ENCODE data around the gene TRIM9. TPM values are rescaled to one million over a fixed set of nuclear protein-coding genes. Genes with fewer than 3 reads are reported as not detected.

The TRIM9 gene
- total and polyA plus RNA-seq, 2 experiments from 2014 or later = 4.4 to 6.2 TPM

GRCh38 chr14:50954811-50955372, 140.0 kb downstream of the TRIM9 start:
- H3K4me3 ChIP-seq = no peak overlapping the region
- H3K4me3 Mint-ChIP-seq = no peak overlapping the region
- ATAC-seq (peak; percentile 83), DNase-seq (ENCODE audit: low spot score) (peak; percentile 52)
- H4K20me1 ChIP-seq (replicated peaks; ENCODE audit: insufficient read depth) = no peaks in the 10 kb centered on the region
- no peak overlapping the region for H3K27ac Mint-ChIP-seq
- no peaks in the 10 kb centered on the region for H3K9me2 ChIP-seq (ENCODE audit: insufficient read depth)
- H3K4me2 ChIP-seq = no peak overlapping the region
- no peaks in the 10 kb centered on the region for H3F3A ChIP-seq (replicated peaks; ENCODE audit: low read depth)
- H3K27me3 Mint-ChIP-seq (ENCODE audit: insufficient read depth, low read depth, poor library complexity) = no peaks in the 10 kb centered on the region
- no peaks in the 10 kb centered on the region for H3K27me3 ChIP-seq (ENCODE audit: insufficient read depth)
- H3K36me3 ChIP-seq (ENCODE audit: insufficient read depth) = no peaks in the 10 kb centered on the region
- H3K36me3 Mint-ChIP-seq (ENCODE audit: low read depth) = peaks cover 3% of the 10 kb centered on the region; the same call in 1 of the 3 replicates
- H2AFZ ChIP-seq = no peak overlapping the region
- TF ChIP-seq EZH2phosphoT487 (IDR thresholded peaks at IDR 0.05; ENCODE audit: unreplicated experiment) = no peak
- TF ChIP-seq CTCF (conservative IDR thresholded peaks at IDR 0.05; ENCODE audit: low read depth in 2 of 2) = peak; percentile 71 to 76
- TF ChIP-seq CREB1 (CRISPR knock-in tag; IDR thresholded peaks at IDR 0.05; ENCODE audit: low read depth) = no peak
- peaks cover 6% of the 10 kb centered on the region; the same call in 2 of the 3 replicates for H3K9me3 Mint-ChIP-seq
- H3K79me2 ChIP-seq (replicated peaks; ENCODE audit: insufficient read depth) = no peaks in the 10 kb centered on the region
- peaks cover 13% of the 10 kb centered on the region for H3K4me1 Mint-ChIP-seq
- no peak overlapping the region for H3K27ac ChIP-seq (ENCODE audit: low read depth)
- H3K4me1 ChIP-seq (ENCODE audit: insufficient read depth) = no peaks in the 10 kb centered on the region

GRCh38 chr14:50953502-50953901, 141.4 kb downstream of the TRIM9 start:
- DNase-seq (ENCODE audit: low spot score) = no peak
- H3K9me3 Mint-ChIP-seq = peaks cover 6% of the 10 kb centered on the region; the same call in 2 of the 3 replicates
- H3K79me2 ChIP-seq (replicated peaks; ENCODE audit: insufficient read depth) = no peaks in the 10 kb centered on the region
- H3K4me1 ChIP-seq (ENCODE audit: insufficient read depth) = no peaks in the 10 kb centered on the region
- no peak overlapping the region for H3K27ac ChIP-seq (ENCODE audit: low read depth)
- no peaks in the 10 kb centered on the region; the same call in 1 of the 2 replicates for H3K9me2 ChIP-seq (ENCODE audit: insufficient read depth)
- H3K27me3 ChIP-seq (ENCODE audit: insufficient read depth) = no peaks in the 10 kb centered on the region
- no peak overlapping the region for H3K4me3 ChIP-seq
- no peaks in the 10 kb centered on the region for H3F3A ChIP-seq (replicated peaks; ENCODE audit: low read depth)
- H3K36me3 Mint-ChIP-seq (ENCODE audit: low read depth) = peaks cover 3% of the 10 kb centered on the region; the same call in 1 of the 3 replicates
- H3K4me2 ChIP-seq = no peak overlapping the region
- no peak for ATAC-seq
- no peaks in the 10 kb centered on the region for H3K27me3 Mint-ChIP-seq (ENCODE audit: insufficient read depth, low read depth, poor library complexity)
- no peaks in the 10 kb centered on the region for H4K20me1 ChIP-seq (replicated peaks; ENCODE audit: insufficient read depth)
- H3K27ac Mint-ChIP-seq = no peak overlapping the region
- peaks cover 13% of the 10 kb centered on the region for H3K4me1 Mint-ChIP-seq
- H3K36me3 ChIP-seq (ENCODE audit: insufficient read depth) = no peaks in the 10 kb centered on the region
- no peak overlapping the region for H2AFZ ChIP-seq
- no peak overlapping the region for H3K4me3 Mint-ChIP-seq
- TF ChIP-seq ZNF462 (CRISPR knock-in tag; IDR thresholded peaks at IDR 0.05) (no peak), ETS1 (IDR thresholded peaks at IDR 0.05) (no peak), NANOG (IDR thresholded peaks at IDR 0.05; ENCODE audit: borderline replicate concordance) (no peak), CREB1 (CRISPR knock-in tag; IDR thresholded peaks at IDR 0.05; ENCODE audit: low read depth) (no peak), STAT1 (IDR thresholded peaks at IDR 0.05; ENCODE audit: unreplicated experiment) (no peak), CTCF (conservative IDR thresholded peaks at IDR 0.05; ENCODE audit: low read depth in 2 of 2) (no peak), ZNF331 (CRISPR knock-in tag; IDR thresholded peaks at IDR 0.05; ENCODE audit: low read depth) (no peak), EZH2 (IDR thresholded peaks at IDR 0.05; ENCODE audit: low read depth, unreplicated experiment) (no peak), JUNB (IDR thresholded peaks at IDR 0.05; ENCODE audit: unreplicated experiment) (no peak)
